ENCODE data around the gene KRTAP23-1. TPM values are rescaled to one million over a fixed set of nuclear protein-coding genes. Genes with fewer than 3 reads are reported as not detected.

Gene KRTAP23-1
- total RNA-seq, 1 donor from 2014 or later: not detected

- H3K36me3 Mint-ChIP-seq (ENCODE audit: unreplicated experiment): no peaks in the 10 kb centered on the region
- peaks cover 16% of the 10 kb centered on the region for H3K4me1 Mint-ChIP-seq (ENCODE audit: unreplicated experiment)
- H3K4me3 Mint-ChIP-seq (ENCODE audit: unreplicated experiment): no peak overlapping the region
- no peak for TF ChIP-seq CTCF (IDR thresholded peaks at IDR 0.05)
- H3K9me3 Mint-ChIP-seq (ENCODE audit: unreplicated experiment): no peaks in the 10 kb centered on the region
- H3K27ac Mint-ChIP-seq (ENCODE audit: unreplicated experiment): no peak overlapping the region
- peaks cover 13% of the 10 kb centered on the region for H3K27me3 Mint-ChIP-seq (ENCODE audit: unreplicated experiment)
- no peak for DNase-seq (ENCODE audit: extremely low spot score, unreplicated experiment)
Observed at GRCh38 chr21:30315701-30316100, 32.7 kb downstream of the KRTAP23-1 start.

- DNase-seq (ENCODE audit: extremely low spot score, unreplicated experiment): no peak
- peaks cover 2% of the 10 kb centered on the region for H3K9me3 Mint-ChIP-seq (ENCODE audit: unreplicated experiment)
- no peaks in the 10 kb centered on the region for H3K27me3 Mint-ChIP-seq (ENCODE audit: unreplicated experiment)
- no peaks in the 10 kb centered on the region for H3K36me3 Mint-ChIP-seq (ENCODE audit: unreplicated experiment)
- no peak for TF ChIP-seq CTCF (IDR thresholded peaks at IDR 0.05)
- H3K4me3 Mint-ChIP-seq (ENCODE audit: unreplicated experiment): no peak overlapping the region
- H3K4me1 Mint-ChIP-seq (ENCODE audit: unreplicated experiment): peaks cover 2% of the 10 kb centered on the region
- H3K27ac Mint-ChIP-seq (ENCODE audit: unreplicated experiment): no peak overlapping the region
Observed at GRCh38 chr21:30306884-30307283, 41.5 kb downstream of the KRTAP23-1 start.

- Mint-ChIP-seq H3K4me1 (ENCODE audit: unreplicated experiment) (peaks cover 2% of the 10 kb centered on the region), H3K27ac (ENCODE audit: unreplicated experiment) (no peak overlapping the region), H3K4me3 (ENCODE audit: unreplicated experiment) (no peak overlapping the region), H3K36me3 (ENCODE audit: unreplicated experiment) (no peaks in the 10 kb centered on the region), H3K9me3 (ENCODE audit: unreplicated experiment) (peaks cover 11% of the 10 kb centered on the region), H3K27me3 (ENCODE audit: unreplicated experiment) (peaks cover 6% of the 10 kb centered on the region)
- no peak for DNase-seq (ENCODE audit: extremely low spot score, unreplicated experiment)
- no peak for TF ChIP-seq CTCF (IDR thresholded peaks at IDR 0.05)
Observed at GRCh38 chr21:30305136-30305535, 43.3 kb downstream of the KRTAP23-1 start.

Small RNA genes within 50 kb of the gene (microRNA-seq; reads per million reads assigned to microRNA genes)
- not detected for gene MIR4327 (ENCODE audit: unreplicated experiment)

Other genes with a start within 250 kb of the KRTAP23-1 start
- gene CLDN17, start 181.8 kb downstream of the KRTAP23-1 start, total RNA-seq: not detected in 2 replicates
- not detected in 2 replicates for gene CLDN8, start 132.5 kb downstream of the KRTAP23-1 start, total RNA-seq
- not detected in 2 replicates for gene KRTAP24-1, start 65.7 kb downstream of the KRTAP23-1 start, total RNA-seq
- gene KRTAP25-1, start 59.1 kb downstream of the KRTAP23-1 start, total RNA-seq: not detected in 2 replicates
- gene KRTAP26-1, start 28.3 kb downstream of the KRTAP23-1 start, total RNA-seq: not detected in 2 replicates
- not detected in 2 replicates for gene KRTAP27-1, start 10.9 kb downstream of the KRTAP23-1 start, total RNA-seq
- gene KRTAP13-2, start 23.7 kb upstream of the KRTAP23-1 start, total RNA-seq: not detected in 2 replicates
- not detected in 2 replicates for gene KRTAP13-1, start 47.4 kb upstream of the KRTAP23-1 start, total RNA-seq
- gene KRTAP13-3, start 77.3 kb upstream of the KRTAP23-1 start, total RNA-seq: not detected in 2 replicates
- not detected in 2 replicates for gene KRTAP13-4, start 81.6 kb upstream of the KRTAP23-1 start, total RNA-seq
- gene KRTAP15-1, start 91.7 kb upstream of the KRTAP23-1 start, total RNA-seq: not detected in 2 replicates
- gene KRTAP19-1, start 131.8 kb upstream of the KRTAP23-1 start, total RNA-seq: not detected in 2 replicates
- gene KRTAP19-2, start 138.8 kb upstream of the KRTAP23-1 start, total RNA-seq: not detected in 2 replicates
- not detected in 2 replicates for gene KRTAP19-3, start 143.4 kb upstream of the KRTAP23-1 start, total RNA-seq
- gene KRTAP19-4, start 148.6 kb upstream of the KRTAP23-1 start, total RNA-seq: not detected in 2 replicates
- gene KRTAP19-5, start 153.5 kb upstream of the KRTAP23-1 start, total RNA-seq: not detected in 2 replicates
- not detected in 2 replicates for gene KRTAP19-6, start 193.3 kb upstream of the KRTAP23-1 start, total RNA-seq
- not detected in 2 replicates for gene KRTAP19-7, start 212.7 kb upstream of the KRTAP23-1 start, total RNA-seq
- gene KRTAP22-2, start 241.8 kb upstream of the KRTAP23-1 start, total RNA-seq: not detected in 2 replicates
- not detected in 2 replicates for gene KRTAP6-3, start 243.8 kb upstream of the KRTAP23-1 start, total RNA-seq